ENCODE results near the gene RGS4. TPM values are rescaled to one million over a fixed set of nuclear protein-coding genes. Genes with fewer than 3 reads are reported as not detected.

RGS4 gene
- total and polyA plus RNA-seq, 8 donors = 1.1 to 11.8 (median 2.5) TPM

DNA sequence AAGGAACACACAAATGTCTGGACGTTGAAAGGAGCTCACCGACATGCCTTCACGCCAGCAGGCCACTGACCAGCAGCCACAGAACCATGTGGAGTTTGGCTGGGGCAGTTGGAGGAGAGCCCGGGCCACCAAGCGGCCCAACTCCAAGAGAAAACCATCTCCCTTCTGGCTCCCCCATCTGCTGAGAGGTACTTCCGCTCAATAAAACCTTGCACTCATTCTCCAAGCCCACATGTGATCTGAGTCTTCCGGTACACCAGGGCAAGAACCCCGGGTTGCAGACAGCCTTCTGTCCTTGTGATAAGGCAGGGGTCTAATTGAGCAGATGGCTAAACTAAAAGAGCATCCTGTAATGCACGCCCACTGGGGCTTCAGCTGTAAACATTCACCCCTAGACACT lies 24.4 kb downstream of the RGS4 start:
- Histone ChIP-seq H3K36me3 (no peaks in the 10 kb centered on the region), H3K4me1 (no peaks in the 10 kb centered on the region), H3K9me3 (no peaks in the 10 kb centered on the region), H3K4me3 (no peak overlapping the region), H3K27me3 (no peaks in the 10 kb centered on the region), H3K27ac (no peak overlapping the region)
- no peak for DNase-seq
- intact Hi-C loops (cut with DNase I) = no loop called here
- no peak for ATAC-seq
- TF ChIP-seq, protein P1, sequence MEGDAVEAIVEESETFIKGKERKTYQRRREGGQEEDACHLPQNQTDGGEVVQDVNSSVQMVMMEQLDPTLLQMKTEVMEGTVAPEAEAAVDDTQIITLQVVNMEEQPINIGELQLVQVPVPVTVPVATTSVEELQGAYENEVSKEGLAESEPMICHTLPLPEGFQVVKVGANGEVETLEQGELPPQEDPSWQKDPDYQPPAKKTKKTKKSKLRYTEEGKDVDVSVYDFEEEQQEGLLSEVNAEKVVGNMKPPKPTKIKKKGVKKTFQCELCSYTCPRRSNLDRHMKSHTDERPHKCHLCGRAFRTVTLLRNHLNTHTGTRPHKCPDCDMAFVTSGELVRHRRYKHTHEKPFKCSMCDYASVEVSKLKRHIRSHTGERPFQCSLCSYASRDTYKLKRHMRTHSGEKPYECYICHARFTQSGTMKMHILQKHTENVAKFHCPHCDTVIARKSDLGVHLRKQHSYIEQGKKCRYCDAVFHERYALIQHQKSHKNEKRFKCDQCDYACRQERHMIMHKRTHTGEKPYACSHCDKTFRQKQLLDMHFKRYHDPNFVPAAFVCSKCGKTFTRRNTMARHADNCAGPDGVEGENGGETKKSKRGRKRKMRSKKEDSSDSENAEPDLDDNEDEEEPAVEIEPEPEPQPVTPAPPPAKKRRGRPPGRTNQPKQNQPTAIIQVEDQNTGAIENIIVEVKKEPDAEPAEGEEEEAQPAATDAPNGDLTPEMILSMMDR (IDR thresholded peaks at IDR 0.05) = no peak

DNA sequence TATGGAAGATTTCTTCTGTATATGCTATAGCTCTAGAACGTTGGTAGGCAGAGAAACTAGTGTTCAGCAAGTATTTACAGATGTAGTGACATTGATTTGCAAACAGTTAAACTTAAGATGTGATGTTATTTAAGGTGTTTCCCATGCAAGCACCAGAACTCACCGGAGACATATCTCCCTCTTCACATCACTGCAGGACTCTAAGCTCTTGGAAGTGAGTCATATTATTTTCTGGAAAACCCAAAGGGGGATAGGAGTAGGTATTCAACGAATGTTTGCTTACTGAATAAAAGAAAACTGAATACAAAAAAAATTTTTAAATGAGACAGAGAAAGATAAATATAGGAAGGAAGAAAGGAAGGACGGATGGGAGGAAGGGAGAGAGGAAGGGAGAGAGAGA lies 25.0 kb downstream of the RGS4 start:
- TF ChIP-seq, protein P1 (IDR thresholded peaks at IDR 0.05) = no peak
- Histone ChIP-seq H3K27ac (no peak overlapping the region), H3K4me3 (no peak overlapping the region), H3K9me3 (no peaks in the 10 kb centered on the region), H3K36me3 (no peaks in the 10 kb centered on the region), H3K4me1 (no peaks in the 10 kb centered on the region), H3K27me3 (no peaks in the 10 kb centered on the region)
- ATAC-seq = no peak
- no peak for DNase-seq
- intact Hi-C loops (cut with DNase I) = no loop called here

DNA sequence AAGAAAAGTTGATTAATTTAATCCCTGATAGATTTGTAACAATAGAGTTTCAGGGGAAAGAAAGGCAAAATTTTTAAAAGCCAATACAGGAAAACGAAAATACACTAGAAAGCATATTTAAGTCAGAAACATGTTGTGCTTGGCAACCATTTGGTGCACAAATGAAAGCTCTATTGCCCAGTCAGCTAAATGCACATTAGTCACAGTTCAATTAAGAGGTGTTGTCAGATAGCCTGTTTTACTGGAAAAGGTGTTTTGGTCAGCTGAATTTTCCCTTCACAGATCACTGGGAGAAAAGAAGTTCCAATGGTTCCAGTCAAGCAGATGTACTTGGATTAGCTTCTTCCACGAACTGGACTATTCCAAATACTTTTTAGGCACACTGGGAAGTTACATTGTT lies 25.4 kb downstream of the RGS4 start:
- no peaks in the 10 kb centered on the region for H3K36me3 ChIP-seq
- no peaks in the 10 kb centered on the region for H3K9me3 ChIP-seq
- intact Hi-C loops (cut with DNase I) = no loop called here
- no peak overlapping the region for H3K27ac ChIP-seq
- ATAC-seq (no peak), DNase-seq (no peak)
- H3K4me3 ChIP-seq = no peak overlapping the region
- TF ChIP-seq, protein P1 (IDR thresholded peaks at IDR 0.05) = no peak
- no peaks in the 10 kb centered on the region for H3K27me3 ChIP-seq
- no peaks in the 10 kb centered on the region for H3K4me1 ChIP-seq

DNA sequence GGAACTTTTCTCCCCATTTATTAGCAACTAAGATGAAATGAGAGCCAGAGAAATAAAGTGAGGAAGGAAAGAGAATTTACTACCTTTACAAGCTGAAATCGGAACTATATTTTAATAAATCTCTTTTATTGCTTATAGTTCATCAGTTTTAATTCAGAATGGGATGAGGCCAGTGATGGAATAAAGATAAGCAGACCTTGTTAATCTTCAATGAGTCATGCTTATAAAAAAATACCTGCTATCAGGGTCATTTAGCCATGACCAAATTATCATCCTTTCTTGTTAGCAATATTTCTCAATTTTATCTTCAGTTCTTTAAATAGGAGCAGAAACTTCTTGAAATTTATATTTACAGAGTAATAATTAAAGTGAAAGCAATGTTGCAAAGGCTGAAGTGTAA lies 26.1 kb downstream of the RGS4 start:
- no peak for ATAC-seq
- Histone ChIP-seq H3K4me1 (no peaks in the 10 kb centered on the region), H3K27me3 (no peaks in the 10 kb centered on the region), H3K4me3 (no peak overlapping the region), H3K27ac (no peak overlapping the region), H3K9me3 (no peaks in the 10 kb centered on the region), H3K36me3 (no peaks in the 10 kb centered on the region)
- TF ChIP-seq, protein P1 (IDR thresholded peaks at IDR 0.05) = no peak
- no peak for DNase-seq
- intact Hi-C loops (cut with DNase I) = no loop called here

DNA sequence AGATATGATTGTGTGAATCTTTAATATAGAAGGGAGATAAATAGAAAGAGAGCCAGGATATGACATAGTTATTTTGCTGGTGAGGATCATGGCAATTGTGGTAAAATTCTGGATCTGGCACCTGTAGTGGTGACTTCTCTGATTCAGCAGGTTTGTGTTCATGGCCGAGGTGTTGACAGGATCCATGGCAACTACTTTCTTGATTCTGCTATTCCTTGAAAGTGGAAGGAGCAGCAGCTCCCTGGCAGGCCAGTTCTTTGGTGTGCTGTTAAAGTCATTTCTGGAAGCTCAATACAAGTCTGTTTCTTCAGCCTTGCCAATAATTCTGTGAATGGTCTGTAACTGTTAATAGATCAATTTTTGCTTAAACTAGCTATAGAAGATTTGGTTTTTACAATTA lies 33.4 kb downstream of the RGS4 start:
- Histone ChIP-seq H3K9me3 (peaks cover 0 to 1% of the 10 kb centered on the region in 2 donors), H3K4me3 (no peak overlapping the region), H3K27me3 (no peaks in the 10 kb centered on the region), H3K36me3 (no peaks in the 10 kb centered on the region), H3K4me1 (no peaks in the 10 kb centered on the region), H3K27ac (no peak overlapping the region)
- intact Hi-C loops (cut with DNase I) = no loop called here
- no peak for DNase-seq
- no peak for ATAC-seq
- TF ChIP-seq, protein P1 (IDR thresholded peaks at IDR 0.05) = no peak

Data from left lung (tissue), 10 donors.